Ovary (tissue), 3 donors: ENCODE measurements around the gene MARK3.

Source experiments
- EP300 ChIP-seq: sonication (generic); formaldehyde crosslinking; IDR thresholded peaks from one replicate; pipeline ENCODE4 v1.6.1; 2017; ENCODE audit warnings: antibody characterized with exemption
- POLR2A ChIP-seq: fragments of 450-650 bp; IDR thresholded peaks from one replicate; pipeline ENCODE4 v1.6.1; 2017; ENCODE audit warnings: antibody characterized with exemption, mild to moderate bottlenecking, moderate library complexity
- TF ChIP-seq, protein P1 (sequence below), 3 donors: fragments of 450-650 bp in 2 of 3; fragments of 200-600 bp in 1 of 3; IDR thresholded peaks; one replicate each; pipeline versions ENCODE4 v1.5.1 to v1.8.0; 2016 to 2022; ENCODE audit warnings: antibody characterized with exemption in 3 of 3, mild to moderate bottlenecking in 1 of 3
- donor health status: DM: no; HTN: no; CAD: no.

GRCh38 chr14:103548463-103549351 lies 163.5 kb downstream of the MARK3 start:
- TF ChIP-seq, protein P1, sequence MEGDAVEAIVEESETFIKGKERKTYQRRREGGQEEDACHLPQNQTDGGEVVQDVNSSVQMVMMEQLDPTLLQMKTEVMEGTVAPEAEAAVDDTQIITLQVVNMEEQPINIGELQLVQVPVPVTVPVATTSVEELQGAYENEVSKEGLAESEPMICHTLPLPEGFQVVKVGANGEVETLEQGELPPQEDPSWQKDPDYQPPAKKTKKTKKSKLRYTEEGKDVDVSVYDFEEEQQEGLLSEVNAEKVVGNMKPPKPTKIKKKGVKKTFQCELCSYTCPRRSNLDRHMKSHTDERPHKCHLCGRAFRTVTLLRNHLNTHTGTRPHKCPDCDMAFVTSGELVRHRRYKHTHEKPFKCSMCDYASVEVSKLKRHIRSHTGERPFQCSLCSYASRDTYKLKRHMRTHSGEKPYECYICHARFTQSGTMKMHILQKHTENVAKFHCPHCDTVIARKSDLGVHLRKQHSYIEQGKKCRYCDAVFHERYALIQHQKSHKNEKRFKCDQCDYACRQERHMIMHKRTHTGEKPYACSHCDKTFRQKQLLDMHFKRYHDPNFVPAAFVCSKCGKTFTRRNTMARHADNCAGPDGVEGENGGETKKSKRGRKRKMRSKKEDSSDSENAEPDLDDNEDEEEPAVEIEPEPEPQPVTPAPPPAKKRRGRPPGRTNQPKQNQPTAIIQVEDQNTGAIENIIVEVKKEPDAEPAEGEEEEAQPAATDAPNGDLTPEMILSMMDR (IDR thresholded peaks at IDR 0.05), result no peak
- TF ChIP-seq EP300 (no peak), POLR2A (no peak)
